Left lung (tissue), 10 donors: ENCODE results near the gene ATF3. TPM values are rescaled to one million over a fixed set of nuclear protein-coding genes. Genes with fewer than 3 reads are reported as not detected.
A peak's percentile ranks its signal among the peaks of the same experiment; 100 is the strongest.

ENCODE experiments used
- ATAC-seq: fragments of 200-7000 bp; cut with Tn5 transposase; one replicate; pipeline ENCODE4 v1.9.1; 2020; ENCODE audit warnings: moderate library complexity
- DNase-seq, 4 donors: peaks; one replicate each; pipeline ENCODE4 v3.0.0-alpha.2; 2013 to 2020
- H3K27ac ChIP-seq, 2 donors: fragments of 200-600 bp; sonication (generic) in 1 of 2; one replicate each; pipeline versions ENCODE4 v1.5.0 to v1.8.0; 2020 to 2021
- H3K27me3 ChIP-seq, 2 donors: fragments of 200-600 bp; sonication (generic) in 1 of 2; one replicate each; pipeline versions ENCODE4 v1.5.0 to v1.8.0; 2020 to 2021
- H3K36me3 ChIP-seq, 2 donors: fragments of 200-600 bp; sonication (generic) in 1 of 2; one replicate each; pipeline versions ENCODE4 v1.5.0 to v1.8.0; 2020 to 2021
- H3K4me1 ChIP-seq, 2 donors: fragments of 200-600 bp; one replicate each; pipeline ENCODE4 v1.8.0; 2021
- H3K4me3 ChIP-seq, 2 donors: fragments of 200-600 bp; sonication (generic) in 1 of 2; one replicate each; pipeline versions ENCODE4 v1.5.0 to v1.8.0; 2020 to 2021; ENCODE audit warnings: mild to moderate bottlenecking in 1 of 2
- H3K9me3 ChIP-seq, 2 donors: fragments of 200-600 bp; sonication (generic) in 1 of 2; one replicate each; pipeline versions ENCODE4 v1.5.0 to v1.8.0; 2020 to 2021
- intact Hi-C, 2 donors: fragments of 100-400 bp; cut with DNase I; formaldehyde crosslinking; loops; one replicate each; pipeline versions ENCODE4 v1.11.2 to v1.14.2; 2022
- polyA plus RNA-seq, 6 donors: library from polyadenylated mRNA; unstranded; fragments of 120-200 nt; gene quantifications; one replicate each; pipeline ENCODE4 v1.2.1, GENCODE V29; 2013; ENCODE audit not compliant: insufficient read length in 6 of 6
- total RNA-seq, 2 donors: library from RNA; stranded (reverse); fragmentation: NEBNext Ultra II Directional; extraction: Animal tissue kit (Norgen Biotek cat#: 25700); gene quantifications; one replicate each; pipeline ENCODE4 v1.2.1, GENCODE V29; 2021
- TF ChIP-seq, protein P1 (sequence below), 2 donors: fragments of 200-600 bp; sonication (generic) in 1 of 2; IDR thresholded peaks; one replicate each; pipeline versions ENCODE4 v1.5.0 to v1.8.0; 2021; ENCODE audit warnings: antibody characterized with exemption in 2 of 2
- donor health status: DM: no; HTN: yes; CAD: no.
- donor health status: DM: no; HTN: no; CAD: no.

The ATF3 gene
- total and polyA plus RNA-seq, 8 donors = 5.6 to 81.8 (median 25.1) TPM

DNA sequence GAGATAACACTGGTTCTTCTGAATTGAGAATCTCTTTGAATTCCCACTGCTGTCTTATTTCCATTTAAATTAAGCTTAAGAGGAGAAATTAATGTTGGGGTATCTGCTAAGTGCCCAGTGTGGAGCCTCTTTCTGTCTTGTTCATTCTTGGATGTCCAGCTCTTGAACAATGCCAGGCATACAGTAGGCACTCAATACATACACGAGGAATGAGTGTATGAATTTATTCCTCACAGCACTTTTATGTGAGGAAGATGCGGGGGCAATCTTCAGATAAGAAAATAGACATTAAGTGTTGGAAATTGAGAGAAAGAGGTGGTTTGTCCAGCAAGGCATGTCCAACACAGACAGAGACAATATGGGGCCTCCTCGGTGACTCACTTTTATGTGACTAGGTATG, 11.8 kb upstream of the ATF3 start:
- intact Hi-C loops = no loop called here
- H3K27ac ChIP-seq = peak overlapping the region; percentile 50 to 73
- no peak for DNase-seq

GRCh38 chr1:212597487-212597886, 11.1 kb upstream of the ATF3 start:
- H3K4me1 ChIP-seq = peaks cover 0 to 16% of the 10 kb centered on the region in 2 donors
- peaks cover 0 to 17% of the 10 kb centered on the region in 2 donors for H3K27me3 ChIP-seq
- TF ChIP-seq, protein P1, sequence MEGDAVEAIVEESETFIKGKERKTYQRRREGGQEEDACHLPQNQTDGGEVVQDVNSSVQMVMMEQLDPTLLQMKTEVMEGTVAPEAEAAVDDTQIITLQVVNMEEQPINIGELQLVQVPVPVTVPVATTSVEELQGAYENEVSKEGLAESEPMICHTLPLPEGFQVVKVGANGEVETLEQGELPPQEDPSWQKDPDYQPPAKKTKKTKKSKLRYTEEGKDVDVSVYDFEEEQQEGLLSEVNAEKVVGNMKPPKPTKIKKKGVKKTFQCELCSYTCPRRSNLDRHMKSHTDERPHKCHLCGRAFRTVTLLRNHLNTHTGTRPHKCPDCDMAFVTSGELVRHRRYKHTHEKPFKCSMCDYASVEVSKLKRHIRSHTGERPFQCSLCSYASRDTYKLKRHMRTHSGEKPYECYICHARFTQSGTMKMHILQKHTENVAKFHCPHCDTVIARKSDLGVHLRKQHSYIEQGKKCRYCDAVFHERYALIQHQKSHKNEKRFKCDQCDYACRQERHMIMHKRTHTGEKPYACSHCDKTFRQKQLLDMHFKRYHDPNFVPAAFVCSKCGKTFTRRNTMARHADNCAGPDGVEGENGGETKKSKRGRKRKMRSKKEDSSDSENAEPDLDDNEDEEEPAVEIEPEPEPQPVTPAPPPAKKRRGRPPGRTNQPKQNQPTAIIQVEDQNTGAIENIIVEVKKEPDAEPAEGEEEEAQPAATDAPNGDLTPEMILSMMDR (IDR thresholded peaks at IDR 0.05) = no peak
- no peak overlapping the region for H3K4me3 ChIP-seq
- intact Hi-C loops = no loop called here
- H3K27ac ChIP-seq = no peak overlapping the region
- no peaks in the 10 kb centered on the region for H3K36me3 ChIP-seq
- ATAC-seq (no peak), DNase-seq (no peak)
- no peaks in the 10 kb centered on the region for H3K9me3 ChIP-seq

More for the DNA sequence above, 11.8 kb upstream of the ATF3 start:
- Histone ChIP-seq H3K27me3 (peaks cover 0 to 11% of the 10 kb centered on the region in 2 donors), H3K4me1 (peaks cover 0 to 16% of the 10 kb centered on the region in 2 donors), H3K36me3 (no peaks in the 10 kb centered on the region), H3K9me3 (no peaks in the 10 kb centered on the region), H3K4me3 (no peak overlapping the region)
- TF ChIP-seq, protein P1 (IDR thresholded peaks at IDR 0.05) = no peak
- no peak for ATAC-seq

DNA sequence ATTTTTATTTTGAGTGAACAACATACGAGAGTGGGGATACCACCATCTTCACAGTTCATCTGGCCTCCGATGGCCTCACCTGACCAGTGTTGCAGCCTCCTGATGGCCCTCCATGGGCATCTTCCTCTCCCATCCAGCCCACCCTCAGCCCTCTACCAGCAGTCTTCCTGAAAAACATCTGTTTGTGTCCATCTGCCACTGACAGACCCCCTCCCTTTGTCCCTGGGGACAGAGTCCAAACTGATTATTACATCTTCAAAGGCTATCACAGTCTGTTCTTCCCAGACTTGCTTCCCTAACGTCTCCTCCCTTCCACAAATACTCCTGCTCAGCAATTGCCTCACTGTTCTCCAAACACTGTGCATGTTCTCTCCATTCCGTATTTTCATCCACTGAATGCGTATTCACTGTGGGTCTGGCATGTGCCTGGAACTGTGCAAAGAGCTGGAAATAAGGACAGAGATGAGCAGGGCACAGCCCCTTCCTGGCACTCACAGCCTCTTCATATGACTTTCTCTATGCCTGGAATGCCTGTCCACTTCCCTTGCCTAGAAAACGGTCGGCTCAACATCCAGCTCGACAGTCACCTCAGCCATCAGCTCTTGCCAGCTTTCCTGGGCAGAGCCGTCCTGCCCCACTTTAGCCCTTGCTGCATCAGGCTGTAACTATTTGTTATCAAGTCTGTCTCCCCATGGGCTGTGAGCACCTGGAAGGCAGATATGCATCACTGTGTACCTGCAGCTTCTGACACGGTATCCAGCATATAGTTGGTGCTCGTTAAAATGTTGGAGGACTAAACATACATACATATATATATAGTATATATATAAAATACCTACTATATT, 8.3 kb upstream of the ATF3 start:
- no peak for DNase-seq
- intact Hi-C loops = no loop called here
- Histone ChIP-seq H3K27ac (no peak overlapping the region), H3K27me3 (peaks cover 0 to 42% of the 10 kb centered on the region in 2 donors), H3K4me3 (no peak overlapping the region), H3K9me3 (no peaks in the 10 kb centered on the region), H3K36me3 (no peaks in the 10 kb centered on the region), H3K4me1 (peaks cover 0 to 14% of the 10 kb centered on the region in 2 donors)
- no peak for ATAC-seq
- TF ChIP-seq, protein P1 (IDR thresholded peaks at IDR 0.05) = no peak

DNA sequence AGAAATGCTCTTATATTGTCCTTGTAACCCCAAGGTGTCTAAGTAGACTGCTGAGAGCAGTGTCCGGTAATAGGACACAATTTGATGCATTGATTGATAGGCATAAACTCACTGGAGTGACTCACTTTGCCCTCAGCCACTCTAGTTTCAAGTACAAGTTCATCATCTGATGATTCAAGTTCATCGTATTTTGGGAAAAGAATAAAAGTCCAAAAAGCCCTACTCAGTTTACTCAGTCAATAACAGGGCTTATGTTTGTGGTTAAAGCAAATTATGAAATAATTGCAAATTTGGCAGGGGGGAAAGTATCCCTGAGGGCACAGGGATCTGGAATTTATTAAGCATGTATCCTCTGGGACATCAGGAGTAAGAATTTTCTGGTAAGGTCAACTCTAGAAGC, 7.6 kb upstream of the ATF3 start:
- peaks cover 0 to 7% of the 10 kb centered on the region in 2 donors for H3K4me1 ChIP-seq
- H3K9me3 ChIP-seq = no peaks in the 10 kb centered on the region
- peaks cover 0 to 49% of the 10 kb centered on the region in 2 donors for H3K27me3 ChIP-seq
- DNase-seq (no peak), ATAC-seq (no peak)
- no peaks in the 10 kb centered on the region for H3K36me3 ChIP-seq
- H3K27ac ChIP-seq = no peak overlapping the region
- H3K4me3 ChIP-seq = no peak overlapping the region
- TF ChIP-seq, protein P1 (IDR thresholded peaks at IDR 0.05) = no peak
- intact Hi-C loops = no loop called here

GRCh38 chr1:212601524-212601923, 7.0 kb upstream of the ATF3 start:
- no peaks in the 10 kb centered on the region for H3K9me3 ChIP-seq
- DNase-seq (no peak), ATAC-seq (no peak)
- TF ChIP-seq, protein P1 (IDR thresholded peaks at IDR 0.05) = no peak
- H3K27ac ChIP-seq = no peak overlapping the region
- no peak overlapping the region for H3K4me3 ChIP-seq
- H3K36me3 ChIP-seq = no peaks in the 10 kb centered on the region
- H3K27me3 ChIP-seq = peaks cover 1 to 54% of the 10 kb centered on the region in 2 donors
- intact Hi-C loops = no loop called here
- H3K4me1 ChIP-seq = peaks cover 0 to 5% of the 10 kb centered on the region in 2 donors
